ENCODE measurements around the gene SLC49A4.

DNA sequence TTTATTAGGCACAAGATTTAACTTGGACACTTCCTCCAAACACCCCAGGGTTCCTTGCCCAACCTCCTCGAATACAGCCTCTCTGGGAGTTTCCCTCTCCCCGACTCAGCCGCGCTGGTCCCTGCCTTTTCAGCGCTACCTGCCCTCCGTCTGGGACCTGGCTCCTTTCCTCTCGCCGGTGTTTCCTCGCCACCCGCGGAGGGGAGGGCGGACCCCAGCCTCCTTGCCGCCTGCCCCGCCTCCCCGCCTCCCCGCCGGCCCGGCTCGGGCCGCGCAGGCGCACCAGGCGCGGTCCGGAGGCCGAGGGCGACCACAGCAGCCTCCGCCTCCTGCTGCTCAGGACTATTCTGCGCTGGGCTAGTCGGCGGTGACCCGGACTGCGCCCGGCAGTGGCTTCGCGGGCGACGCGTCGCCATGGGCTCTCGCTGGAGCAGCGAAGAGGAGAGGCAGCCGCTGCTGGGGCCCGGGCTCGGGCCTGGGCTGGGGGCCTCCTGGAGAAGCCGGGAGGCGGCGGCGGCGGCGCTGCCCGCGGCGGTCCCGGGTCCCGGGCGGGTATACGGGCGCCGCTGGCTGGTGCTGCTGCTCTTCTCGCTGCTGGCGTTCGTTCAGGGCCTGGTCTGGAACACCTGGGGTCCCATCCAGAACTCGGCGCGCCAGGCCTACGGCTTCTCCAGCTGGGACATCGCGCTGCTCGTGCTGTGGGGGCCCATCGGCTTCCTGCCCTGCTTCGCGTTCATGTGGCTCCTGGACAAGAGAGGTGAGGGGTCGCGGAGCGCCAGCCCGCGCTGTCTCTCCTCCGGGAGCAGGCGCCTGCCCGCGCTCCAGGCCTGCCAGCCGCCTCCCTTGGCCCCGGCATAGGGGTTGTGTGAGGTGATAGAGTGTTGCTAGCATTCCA, at the start of gene SLC49A4:
- TF ChIP-seq PHF8 (IDR thresholded peaks at IDR 0.05; ENCODE audit: borderline replicate concordance, low read depth) (peak; percentile 86), CTCF (IDR thresholded peaks at IDR 0.05) (no peak), RAD21 (conservative IDR thresholded peaks at IDR 0.05 in 1 of 2, IDR thresholded peaks at IDR 0.05 in 1 of 2) (peak in 1 of 2 experiments; percentile 33; a peak in 2 of 5 replicates), POLR2AphosphoS2 (conservative IDR thresholded peaks at IDR 0.05; ENCODE audit: low read length) (no peak), FOSB (CRISPR knock-in tag; IDR thresholded peaks at IDR 0.05) (no peak), BHLHE40 (IDR thresholded peaks at IDR 0.05; ENCODE audit: low read depth, low read length) (no peak), CBX8 (IDR thresholded peaks at IDR 0.05) (no peak), NPAS2 (CRISPR knock-in tag; IDR thresholded peaks at IDR 0.05; ENCODE audit: borderline replicate concordance) (no peak), TFCP2L1 (CRISPR knock-in tag; IDR thresholded peaks at IDR 0.05) (no peak)

All from A549 (cell line).